Central memory CD8-positive, alpha-beta T cell (primary cell): ENCODE measurements around the gene ATP6V0A4.
"Not testable (repeated sequence)": the region's sequence is repeated elsewhere in the genome, so short reads cannot be mapped to it uniquely, and the experiment has no call there.

ENCODE experiments used
- ATAC-seq: fragments of 150-1000 bp; cut with Tn5 transposase; replicated peaks from 2 replicates; pipeline ENCODE4 v1.10.0; 2022; ENCODE audit warnings: mild to moderate bottlenecking, moderate FRiP score, moderate number of reproducible peaks; ENCODE audit not compliant: poor library complexity, severe bottlenecking; ENCODE audit errors: extremely low read depth
- DNase-seq, 2 donors: peaks; one replicate each; pipeline ENCODE4 v3.0.0; 2021; ENCODE audit warnings: low spot score in 2 of 2
- H3K27ac Mint-ChIP-seq: one replicate; pipeline ENCODE4 v1.8.0; 2022; ENCODE audit warnings: low read depth, mild to moderate bottlenecking, moderate library complexity, mixed read lengths
- H3K27me3 Mint-ChIP-seq: one replicate; pipeline ENCODE4 v1.8.0; 2022; ENCODE audit warnings: mixed read lengths
- H3K36me3 Mint-ChIP-seq: one replicate; pipeline ENCODE4 v1.8.0; 2022; ENCODE audit warnings: mild to moderate bottlenecking, moderate library complexity, mixed read lengths; ENCODE audit not compliant: insufficient read depth
- H3K4me1 Mint-ChIP-seq: one replicate; pipeline ENCODE4 v1.8.0; 2022; ENCODE audit warnings: mixed read lengths
- H3K4me3 Mint-ChIP-seq: one replicate; pipeline ENCODE4 v1.8.0; 2022; ENCODE audit warnings: mild to moderate bottlenecking, moderate library complexity, mixed read lengths
- H3K9me3 Mint-ChIP-seq: one replicate; pipeline ENCODE4 v1.8.0; 2022; ENCODE audit warnings: mixed read lengths

The ATP6V0A4 gene

DNA sequence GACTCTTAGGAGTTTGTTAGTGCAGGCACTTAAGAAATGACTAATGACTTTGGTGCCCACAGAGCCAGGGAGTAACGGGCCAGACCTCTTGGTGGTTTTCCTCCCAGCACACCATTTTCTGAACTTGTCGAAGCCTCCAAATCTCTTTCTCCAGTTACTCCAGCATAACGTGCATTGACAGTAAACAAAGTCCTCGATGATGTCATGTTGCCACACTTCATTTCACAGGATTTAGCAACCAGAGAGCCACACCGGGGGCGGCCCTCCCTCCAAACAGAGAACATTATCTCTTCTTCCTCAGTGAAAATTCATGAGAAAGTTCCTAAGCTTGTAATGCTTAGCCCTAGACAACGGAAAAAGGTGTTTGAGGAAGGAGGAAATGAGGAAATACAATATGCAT, 92.8 kb downstream of the ATP6V0A4 start:
- DNase-seq (no peak), ATAC-seq (no peak)
- H3K4me3 Mint-ChIP-seq = no peak overlapping the region
- no peaks in the 10 kb centered on the region for H3K9me3 Mint-ChIP-seq
- H3K27me3 Mint-ChIP-seq = no peaks in the 10 kb centered on the region
- no peaks in the 10 kb centered on the region for H3K36me3 Mint-ChIP-seq
- H3K27ac Mint-ChIP-seq = no peak overlapping the region
- no peaks in the 10 kb centered on the region for H3K4me1 Mint-ChIP-seq

DNA sequence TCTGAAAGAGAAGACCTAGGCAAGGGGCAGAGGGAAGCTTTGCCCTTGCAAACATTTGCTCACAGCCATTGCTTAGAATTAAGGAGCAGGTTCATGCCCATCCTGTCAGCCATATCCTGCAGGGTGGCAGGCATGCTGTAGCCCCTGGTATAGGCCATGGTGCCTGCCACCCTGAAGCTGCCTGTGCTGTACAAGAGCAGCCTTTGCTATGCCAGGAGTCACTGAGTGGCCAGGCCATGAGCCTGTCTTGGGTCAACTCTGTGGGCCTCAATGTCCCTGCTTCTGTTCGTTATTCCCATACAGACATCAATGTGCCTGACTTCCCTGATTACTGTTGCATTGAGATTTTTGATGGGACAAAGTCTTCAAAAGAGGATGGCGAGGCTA, 96.5 kb downstream of the ATP6V0A4 start:
- Mint-ChIP-seq H3K27ac (no peak overlapping the region), H3K4me1 (no peaks in the 10 kb centered on the region), H3K4me3 (no peak overlapping the region), H3K9me3 (no peaks in the 10 kb centered on the region), H3K27me3 (peaks cover 20% of the 10 kb centered on the region), H3K36me3 (no peaks in the 10 kb centered on the region)
- no peak for DNase-seq
- no peak for ATAC-seq

DNA sequence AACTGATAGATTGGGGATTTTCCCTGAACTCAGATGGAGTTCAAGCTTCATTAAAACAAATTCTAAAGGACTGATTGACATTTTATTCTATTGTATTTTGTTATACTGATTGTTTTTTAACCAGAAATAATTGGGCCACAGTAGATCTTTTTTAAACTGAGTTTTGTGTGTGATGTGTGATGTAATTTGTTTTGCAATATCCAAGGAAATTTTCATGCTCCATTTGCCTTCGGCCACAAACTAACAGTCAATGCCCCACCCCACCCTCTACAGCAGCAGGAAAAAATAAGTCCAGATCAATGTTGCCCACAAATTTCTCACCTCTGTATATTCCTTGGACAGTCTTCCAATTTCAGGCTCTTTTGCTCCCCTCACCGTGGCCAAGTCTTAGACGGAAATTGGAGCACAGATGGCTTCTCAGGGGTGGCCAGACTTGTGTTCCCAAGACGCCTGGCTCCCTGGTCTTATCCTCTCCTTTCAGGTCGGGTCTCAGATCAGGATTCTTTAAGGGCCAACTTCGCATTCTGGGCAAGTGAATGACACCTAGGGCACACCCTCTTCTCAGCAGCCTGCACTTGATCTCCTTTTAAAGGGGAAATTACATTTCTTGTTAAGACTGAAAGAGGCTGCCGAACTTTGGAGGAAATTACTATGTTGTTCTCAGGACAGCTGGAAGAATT, 97.0 kb downstream of the ATP6V0A4 start, which contains the start of gene SVOPL:
Gene SVOPL, minus strand, starts transcription at position 506 of the 680 bp plus-strand sequence. CDS start 22,317 bp downstream, outside the sequence.
- Mint-ChIP-seq H3K36me3 (no peaks in the 10 kb centered on the region), H3K4me3 (no peak within 1 kb of the TSS), H3K27me3 (peaks cover 20% of the 10 kb centered on the region), H3K9me3 (no peaks in the 10 kb centered on the region), H3K4me1 (no peaks in the 10 kb centered on the region), H3K27ac (no peak within 1 kb of the TSS)
- no peak for DNase-seq
- ATAC-seq = no peak

DNA sequence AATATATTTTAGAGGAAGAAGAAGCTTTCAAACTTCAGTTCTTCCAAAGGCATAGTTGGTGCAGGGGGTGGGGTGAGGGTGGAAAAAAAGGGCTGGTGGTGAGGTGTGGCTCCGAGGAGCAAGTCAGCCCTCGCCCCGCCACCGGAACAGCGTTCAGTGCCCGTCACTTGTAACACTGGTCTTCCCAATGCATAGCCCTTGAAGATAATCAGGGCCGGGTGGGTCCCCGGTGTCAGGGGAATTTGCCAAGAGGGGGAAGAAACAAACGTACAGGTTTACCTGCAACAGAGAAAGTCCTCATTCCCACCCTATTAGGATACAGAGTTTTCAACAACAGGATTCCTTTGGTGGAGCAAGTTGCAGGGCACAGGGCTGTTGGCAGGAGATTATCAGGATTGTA, 98.3 kb downstream of the ATP6V0A4 start:
- H3K9me3 Mint-ChIP-seq = no peaks in the 10 kb centered on the region

DNA sequence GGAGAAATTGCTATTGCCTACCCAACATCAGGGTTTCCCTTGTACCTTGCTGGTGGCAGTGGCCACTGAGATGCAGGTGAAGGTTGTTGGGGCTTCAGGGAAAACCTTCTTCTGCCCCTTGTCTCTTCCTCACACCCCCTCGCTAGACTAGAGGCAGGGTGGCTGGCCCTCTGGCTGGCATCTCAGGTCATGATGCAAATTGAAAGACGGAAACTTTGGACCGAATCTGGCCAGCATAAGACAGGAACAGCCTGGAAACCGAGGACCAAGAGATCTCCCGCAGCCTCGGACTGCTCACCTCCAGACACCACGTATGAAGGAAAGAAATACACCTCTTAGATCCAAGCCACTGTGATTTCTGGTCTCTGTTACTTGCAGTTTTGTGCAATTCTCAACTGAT, 99.7 kb downstream of the ATP6V0A4 start:
- H3K27me3 Mint-ChIP-seq = peaks cover 27% of the 10 kb centered on the region
- ATAC-seq (no peak), DNase-seq (no peak)
- H3K9me3 Mint-ChIP-seq = no peaks in the 10 kb centered on the region
- no peak overlapping the region for H3K4me3 Mint-ChIP-seq
- no peaks in the 10 kb centered on the region for H3K4me1 Mint-ChIP-seq
- no peaks in the 10 kb centered on the region for H3K36me3 Mint-ChIP-seq
- no peak overlapping the region for H3K27ac Mint-ChIP-seq

More for the DNA sequence above, 98.3 kb downstream of the ATP6V0A4 start:
- no peak for DNase-seq
- no peak for ATAC-seq
- Mint-ChIP-seq H3K4me1 (no peaks in the 10 kb centered on the region), H3K27ac (no peak overlapping the region), H3K36me3 (no peaks in the 10 kb centered on the region), H3K27me3 (peaks cover 20% of the 10 kb centered on the region), H3K4me3 (no peak overlapping the region)

DNA sequence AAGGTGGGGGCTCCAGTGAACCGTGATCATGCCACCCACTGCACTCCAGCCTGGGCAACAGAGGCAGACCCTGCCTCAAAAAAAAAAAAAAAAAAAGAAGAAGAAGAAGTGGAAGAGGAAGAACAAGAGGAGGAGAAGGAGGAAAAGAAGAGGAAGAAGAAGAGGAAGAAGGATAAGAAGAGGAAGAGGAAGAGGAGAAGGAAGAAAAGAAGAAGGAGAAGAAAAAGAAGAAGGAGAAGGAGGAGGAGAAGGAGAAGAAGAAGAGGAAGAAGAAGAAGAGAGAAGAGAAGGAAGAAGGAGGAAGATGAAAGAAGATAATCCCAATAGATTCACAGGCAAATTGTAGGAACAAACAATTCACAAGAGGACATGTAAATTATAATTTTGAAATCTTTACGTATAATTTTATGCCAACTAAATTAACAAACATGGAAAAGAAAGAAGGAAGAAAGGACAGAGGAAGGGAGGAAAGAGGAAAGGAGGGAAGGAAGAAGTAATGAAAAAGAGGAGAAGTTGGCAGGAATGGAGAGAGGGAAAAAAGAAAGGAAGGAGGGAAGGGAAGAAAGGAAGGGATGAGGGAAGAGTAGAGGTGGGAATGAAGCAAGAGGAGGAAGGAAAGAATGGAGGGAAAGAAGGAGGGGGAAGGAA, 100.3 kb downstream of the ATP6V0A4 start:
- no peaks in the 10 kb centered on the region for H3K36me3 Mint-ChIP-seq
- ATAC-seq (no peak), DNase-seq (no peak)
- peaks cover 33% of the 10 kb centered on the region for H3K27me3 Mint-ChIP-seq
- no peak overlapping the region for H3K4me3 Mint-ChIP-seq
- no peak overlapping the region for H3K27ac Mint-ChIP-seq
- no peaks in the 10 kb centered on the region for H3K4me1 Mint-ChIP-seq
- H3K9me3 Mint-ChIP-seq = no peaks in the 10 kb centered on the region

DNA sequence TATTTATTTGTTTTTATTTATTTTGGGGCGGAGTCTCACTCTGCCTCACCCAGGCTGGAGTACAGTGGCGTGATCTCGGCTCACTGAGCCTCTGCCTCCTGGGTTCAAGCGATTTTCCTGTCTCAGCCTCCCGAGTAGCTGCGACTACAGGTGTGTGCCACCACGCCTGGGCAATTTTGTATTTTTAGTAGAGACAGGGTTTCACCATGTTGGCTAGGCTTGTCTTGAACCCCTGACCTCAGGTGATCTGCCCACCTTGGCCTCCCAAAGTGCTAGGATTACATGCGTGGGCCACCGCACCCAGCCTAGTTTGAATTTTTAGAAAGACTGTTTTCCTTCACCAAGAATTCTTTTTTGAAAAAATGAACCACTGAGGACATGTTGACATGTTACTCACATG, 102.2 kb downstream of the ATP6V0A4 start:
- not testable (repeated sequence) for H3K9me3 Mint-ChIP-seq, H3K27ac Mint-ChIP-seq, DNase-seq, H3K36me3 Mint-ChIP-seq, H3K4me3 Mint-ChIP-seq, H3K4me1 Mint-ChIP-seq, ATAC-seq
- H3K27me3 Mint-ChIP-seq = peaks cover 38% of the 10 kb centered on the region

DNA sequence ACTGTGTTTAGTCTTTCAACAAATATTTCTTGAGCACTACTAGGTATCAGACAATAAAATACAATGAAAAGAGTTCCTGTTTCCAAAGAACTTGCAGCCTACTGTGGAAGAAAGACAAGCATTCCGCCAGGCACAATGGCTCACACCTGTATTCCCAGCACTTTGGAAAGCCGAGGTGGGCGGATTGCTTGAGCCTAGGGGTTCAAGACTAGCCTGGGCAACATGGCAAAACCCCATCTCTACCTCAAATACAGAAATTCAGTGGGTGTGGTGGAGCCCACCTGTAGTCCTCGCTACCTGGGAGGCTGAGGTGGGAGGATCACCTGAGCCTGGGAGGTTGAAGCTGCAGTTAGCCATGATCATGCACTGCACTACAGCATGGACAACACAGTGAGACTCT, 102.9 kb downstream of the ATP6V0A4 start:
- Mint-ChIP-seq H3K4me3 (no peak overlapping the region), H3K4me1 (no peaks in the 10 kb centered on the region), H3K36me3 (no peaks in the 10 kb centered on the region), H3K27ac (no peak overlapping the region), H3K9me3 (no peaks in the 10 kb centered on the region), H3K27me3 (peaks cover 38% of the 10 kb centered on the region)
- DNase-seq (no peak), ATAC-seq (no peak)

DNA sequence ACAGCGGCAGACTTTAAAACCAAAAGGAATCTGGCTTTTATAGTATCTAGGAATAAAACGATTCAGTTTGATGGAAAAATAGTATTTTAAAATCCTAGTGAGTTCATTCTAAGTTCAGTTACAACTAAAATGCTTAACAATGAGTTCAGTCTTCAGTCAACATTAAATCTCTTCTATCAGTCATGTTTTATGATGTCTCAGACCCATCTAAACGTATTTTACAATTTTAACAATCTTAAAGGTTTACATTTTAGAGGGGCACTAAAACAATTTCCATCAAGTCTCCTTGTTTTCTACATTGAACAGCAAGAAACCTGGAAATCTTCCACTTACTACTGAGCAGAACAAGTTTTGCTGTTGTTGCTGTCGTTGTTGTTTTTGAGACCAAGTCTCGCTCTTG, 106.8 kb downstream of the ATP6V0A4 start:
- no peak overlapping the region for H3K4me3 Mint-ChIP-seq
- H3K27ac Mint-ChIP-seq = no peak overlapping the region
- ATAC-seq (no peak), DNase-seq (no peak)
- no peaks in the 10 kb centered on the region for H3K4me1 Mint-ChIP-seq
- peaks cover 7% of the 10 kb centered on the region for H3K9me3 Mint-ChIP-seq
- H3K36me3 Mint-ChIP-seq = no peaks in the 10 kb centered on the region
- H3K27me3 Mint-ChIP-seq = peaks cover 33% of the 10 kb centered on the region

DNA sequence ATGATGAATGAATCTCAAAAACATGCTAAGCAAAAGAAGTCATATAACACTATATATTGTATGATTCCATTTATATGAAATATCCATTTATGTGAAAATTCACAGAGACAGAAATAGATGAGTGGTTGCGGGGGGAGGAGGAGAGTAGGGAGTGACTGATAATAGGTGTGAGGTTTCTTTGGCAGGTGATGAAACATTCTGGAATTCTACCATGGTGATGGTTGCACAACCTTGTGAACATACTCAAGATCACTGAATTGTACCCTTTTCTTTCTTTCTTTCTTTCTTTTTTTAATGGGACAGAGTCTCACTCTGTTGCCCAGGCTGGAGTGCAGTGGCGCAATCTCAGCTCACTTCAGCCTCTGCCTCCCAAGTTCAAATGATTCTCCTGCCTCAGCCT, 107.5 kb downstream of the ATP6V0A4 start:
- H3K4me3 Mint-ChIP-seq = no peak overlapping the region
- no peak for ATAC-seq
- no peak for DNase-seq
- no peaks in the 10 kb centered on the region for H3K36me3 Mint-ChIP-seq
- H3K9me3 Mint-ChIP-seq = peaks cover 7% of the 10 kb centered on the region
- H3K27me3 Mint-ChIP-seq = peaks cover 33% of the 10 kb centered on the region
- no peaks in the 10 kb centered on the region for H3K4me1 Mint-ChIP-seq
- H3K27ac Mint-ChIP-seq = no peak overlapping the region

DNA sequence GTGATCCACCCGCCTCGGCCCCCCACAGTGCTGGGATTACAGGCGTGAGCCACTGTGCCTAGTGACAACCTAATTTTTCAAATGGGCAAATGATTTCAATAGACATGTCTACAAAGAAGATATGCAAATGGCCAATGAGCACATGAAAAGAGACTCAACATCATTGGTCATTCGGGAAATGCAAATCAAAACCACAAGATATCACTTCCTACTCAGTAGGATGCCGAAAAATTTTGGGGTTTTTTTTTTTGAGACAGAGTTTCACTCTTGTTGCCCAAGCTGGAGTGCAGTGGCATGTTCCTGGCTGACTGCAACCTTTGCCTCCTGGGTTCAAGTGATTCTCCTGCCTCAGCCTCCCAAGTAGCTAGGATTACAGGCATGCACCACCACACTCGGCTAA, 110.0 kb downstream of the ATP6V0A4 start:
- H3K27me3 Mint-ChIP-seq = peaks cover 23% of the 10 kb centered on the region
- H3K36me3 Mint-ChIP-seq, H3K9me3 Mint-ChIP-seq, H3K27ac Mint-ChIP-seq, H3K4me3 Mint-ChIP-seq, ATAC-seq, H3K4me1 Mint-ChIP-seq, DNase-seq: not testable (repeated sequence)

DNA sequence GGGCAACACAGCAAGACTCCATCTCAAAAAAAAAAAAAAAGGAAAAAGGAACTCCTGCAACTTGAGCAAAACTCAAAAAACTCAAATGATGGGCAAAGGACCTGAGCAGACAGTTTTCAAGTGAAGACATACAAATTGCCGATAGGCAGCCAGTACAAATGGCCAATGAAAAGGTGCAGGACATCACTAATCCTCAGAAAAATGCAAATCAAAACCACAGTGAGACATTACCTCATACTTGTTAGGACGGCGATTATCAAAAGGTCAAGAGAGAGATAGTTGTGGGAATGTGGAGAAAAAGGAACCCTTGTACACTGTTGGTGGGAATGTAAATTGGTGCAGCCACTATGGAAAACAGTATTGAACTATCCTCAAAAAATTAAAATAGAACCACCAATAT, 113.7 kb downstream of the ATP6V0A4 start:
- no peaks in the 10 kb centered on the region for H3K36me3 Mint-ChIP-seq
- ATAC-seq = no peak
- H3K9me3 Mint-ChIP-seq = peaks cover 7% of the 10 kb centered on the region
- no peak overlapping the region for H3K27ac Mint-ChIP-seq
- no peaks in the 10 kb centered on the region for H3K4me1 Mint-ChIP-seq
- DNase-seq = no peak
- H3K4me3 Mint-ChIP-seq = no peak overlapping the region
- peaks cover 24% of the 10 kb centered on the region for H3K27me3 Mint-ChIP-seq

DNA sequence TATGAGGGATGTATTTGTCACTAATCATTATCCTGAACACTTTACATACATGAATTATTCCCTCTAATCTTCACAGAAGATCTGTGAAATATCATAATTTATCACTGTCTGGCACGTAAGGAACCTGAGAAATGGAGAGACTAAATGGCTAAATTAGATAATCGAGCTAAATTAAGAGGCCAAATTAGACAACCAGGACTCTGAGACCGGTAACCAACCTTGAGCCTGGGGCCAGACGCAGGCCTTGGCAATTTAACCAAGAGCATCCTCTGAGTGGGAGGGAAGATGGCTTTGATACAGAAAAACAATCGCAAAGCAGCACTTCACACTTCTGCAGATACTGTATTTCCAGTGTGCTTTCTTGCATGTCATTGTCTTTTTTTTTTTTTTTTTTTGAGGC, 118.2 kb downstream of the ATP6V0A4 start:
- Mint-ChIP-seq H3K4me3 (no peak overlapping the region), H3K27me3 (peaks cover 12% of the 10 kb centered on the region), H3K27ac (no peak overlapping the region), H3K4me1 (no peaks in the 10 kb centered on the region), H3K9me3 (no peaks in the 10 kb centered on the region), H3K36me3 (no peaks in the 10 kb centered on the region)
- ATAC-seq (no peak), DNase-seq (no peak)
